ENCODE results near the gene GALNT9. TPM values are rescaled to one million over a fixed set of nuclear protein-coding genes. Genes with fewer than 3 reads are reported as not detected.
"Not testable (repeated sequence)": the region's sequence is repeated elsewhere in the genome, so short reads cannot be mapped to it uniquely, and the experiment has no call there.

The GALNT9 gene
- polyA plus RNA-seq, 1 donor from 2014 or later: 13.5 TPM

- not testable (repeated sequence) for H3K9me2 ChIP-seq (ENCODE audit: insufficient read depth, low read length); H3K4me2 ChIP-seq (ENCODE audit: low read length); H3K4me3 ChIP-seq (ENCODE audit: low read length); H3K36me3 ChIP-seq (ENCODE audit: insufficient read depth, low read length); H3K27me3 ChIP-seq (ENCODE audit: insufficient read depth, low read depth, low read length); H3K9me3 ChIP-seq (ENCODE audit: low read length); H2AFZ ChIP-seq (ENCODE audit: low read depth, low read length); H3K9ac ChIP-seq (ENCODE audit: low read length); H3F3A ChIP-seq (ENCODE audit: insufficient read depth, low read length, poor library complexity, severe bottlenecking); H4K20me1 ChIP-seq (ENCODE audit: insufficient read depth); H3K27ac ChIP-seq (ENCODE audit: low read length); H3K79me2 ChIP-seq (replicated peaks; ENCODE audit: insufficient read depth, low read length)
These were observed 88.8 kb downstream of the GALNT9 start for GRCh38 chr12:132240669-132241007.

GRCh38 chr12:132239796-132240668, 89.4 kb downstream of the GALNT9 start:
- Histone ChIP-seq H3F3A (ENCODE audit: insufficient read depth, low read length, poor library complexity, severe bottlenecking) (no peaks in the 10 kb centered on the region), H3K4me2 (ENCODE audit: low read length) (no peak overlapping the region), H3K27ac (ENCODE audit: low read length) (no peak overlapping the region), H3K27me3 (ENCODE audit: insufficient read depth, low read depth, low read length) (no peaks in the 10 kb centered on the region), H3K9me2 (ENCODE audit: insufficient read depth, low read length) (no peaks in the 10 kb centered on the region), H3K36me3 (ENCODE audit: insufficient read depth, low read length) (no peaks in the 10 kb centered on the region), H2AFZ (ENCODE audit: low read depth, low read length) (no peak overlapping the region), H3K79me2 (replicated peaks; ENCODE audit: insufficient read depth, low read length) (no peaks in the 10 kb centered on the region), H4K20me1 (ENCODE audit: insufficient read depth) (no peaks in the 10 kb centered on the region), H3K9ac (ENCODE audit: low read length) (no peak overlapping the region), H3K9me3 (ENCODE audit: low read length) (no peaks in the 10 kb centered on the region), H3K4me3 (ENCODE audit: low read length) (no peak overlapping the region)
- TF ChIP-seq EZH2 (IDR thresholded peaks at IDR 0.05; ENCODE audit: borderline replicate concordance, insufficient read depth, low read length, poor library complexity, severe bottlenecking) (no peak), SMC3 (conservative IDR thresholded peaks at IDR 0.05; ENCODE audit: poor library complexity) (no peak), MXI1 (conservative IDR thresholded peaks at IDR 0.05; ENCODE audit: poor library complexity, severe bottlenecking) (no peak), EP300 (conservative IDR thresholded peaks at IDR 0.05; ENCODE audit: poor library complexity, severe bottlenecking) (no peak), RAD21 (conservative IDR thresholded peaks at IDR 0.05) (no peak), REST (IDR thresholded peaks at IDR 0.05; ENCODE audit: borderline replicate concordance) (no peak), CTCF (IDR thresholded peaks at IDR 0.05; ENCODE audit: poor library complexity, severe bottlenecking) (no peak), POLR2AphosphoS5 (IDR thresholded peaks at IDR 0.05) (no peak), TAF1 (IDR thresholded peaks at IDR 0.05; ENCODE audit: low read depth) (no peak)
